DMS 273 treated with DMSO at 0.1 percent for 48 hours (cell line): ENCODE results near the gene MATN4.

Source experiments
- DNase-seq: peaks from one replicate; lab custom pipeline; 2025; lab: John Stamatoyannopoulos, UW

MATN4 gene

DNA sequence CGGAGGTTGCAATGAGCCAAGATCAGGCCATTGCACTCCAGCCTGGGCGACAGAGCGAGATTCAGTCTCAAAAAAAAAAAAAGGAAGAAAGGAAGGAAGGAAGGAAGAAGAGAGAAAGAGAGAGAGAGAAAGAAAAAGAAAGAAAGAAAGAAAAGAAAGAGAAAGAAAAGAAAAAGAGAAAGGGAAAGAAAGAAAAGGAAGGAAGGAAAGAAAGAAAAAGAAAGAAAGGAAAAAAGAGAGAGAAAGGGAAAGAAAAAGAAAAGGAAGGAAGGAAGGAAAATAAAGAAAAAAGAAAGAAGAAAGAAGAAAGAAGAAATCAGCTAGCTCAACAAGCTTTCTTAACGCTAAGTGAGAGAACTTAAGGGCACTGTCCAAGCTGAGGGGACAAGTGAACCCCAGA lies 7.6 kb upstream of the MATN4 start:
- DNase-seq = no peak

DNA sequence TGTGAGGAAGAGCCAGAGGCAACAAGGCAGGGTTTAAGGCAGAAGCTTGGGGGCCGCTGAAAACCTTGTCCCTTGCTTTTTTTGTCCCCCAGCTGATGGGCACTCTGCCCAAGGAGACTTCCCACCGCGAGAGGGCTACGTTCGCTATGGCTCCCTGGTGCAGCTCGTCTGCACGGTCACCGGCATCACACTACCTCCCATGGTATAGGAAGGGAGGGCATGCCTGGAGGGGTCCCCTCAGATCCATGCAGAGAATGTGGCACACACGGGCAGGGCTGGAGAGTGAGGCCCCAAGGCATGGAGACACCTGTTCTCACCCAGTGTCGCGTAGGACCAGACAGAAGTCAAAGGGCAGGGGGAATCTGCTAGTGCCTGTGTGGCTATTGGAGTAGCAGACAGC lies 5.8 kb upstream of the MATN4 start:
- no peak for DNase-seq

DNA sequence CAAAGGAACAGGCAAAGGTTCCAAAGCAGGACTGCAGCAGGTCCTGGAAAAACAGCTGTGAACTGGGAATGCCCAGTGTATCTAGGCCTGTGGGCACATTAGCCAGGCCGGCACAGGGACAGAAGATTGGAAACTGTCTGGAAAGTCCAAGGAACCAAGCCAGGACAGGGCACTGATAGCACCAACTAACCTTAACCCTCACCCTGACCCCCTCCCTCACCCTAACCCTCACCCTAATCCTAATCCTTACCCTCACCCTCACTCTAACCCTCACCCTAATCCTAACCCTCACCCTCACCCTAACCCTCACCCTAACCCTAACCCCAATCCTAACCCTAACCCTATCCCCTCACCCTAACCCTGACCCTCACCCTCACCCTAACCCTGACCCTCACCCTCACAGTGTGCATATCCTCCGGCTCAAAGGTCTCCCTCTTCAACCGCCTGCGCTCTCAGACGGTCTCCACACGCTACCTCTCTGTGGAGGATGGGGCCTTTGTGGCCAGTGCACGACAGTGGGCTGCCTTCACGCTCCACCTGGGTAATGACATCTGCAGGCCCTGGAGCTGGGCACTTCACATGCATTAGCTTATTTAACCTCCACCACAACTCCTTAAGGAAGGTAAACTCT lies 5.1 kb upstream of the MATN4 start:
- DNase-seq = no peak

DNA sequence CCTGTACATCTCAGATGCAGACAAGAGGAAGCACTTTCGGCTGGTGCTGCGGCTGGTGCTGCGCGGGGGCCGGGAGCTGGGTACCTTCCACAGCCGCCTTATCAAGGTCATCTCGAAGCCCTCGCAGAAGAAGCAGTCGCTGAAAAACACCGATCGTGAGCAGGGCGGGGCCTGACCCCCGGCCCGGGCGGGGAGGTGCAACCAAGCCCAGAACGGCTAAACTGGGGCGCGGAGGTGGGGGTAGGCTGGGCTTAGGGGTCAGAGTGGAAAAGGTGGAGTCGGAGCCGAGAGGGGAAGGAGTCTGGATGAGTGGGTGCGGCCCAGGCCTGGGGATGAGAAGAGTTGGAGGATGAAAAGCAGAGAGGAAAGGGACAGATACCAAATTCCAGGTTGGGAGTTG lies 4.1 kb upstream of the MATN4 start:
- no peak for DNase-seq

DNA sequence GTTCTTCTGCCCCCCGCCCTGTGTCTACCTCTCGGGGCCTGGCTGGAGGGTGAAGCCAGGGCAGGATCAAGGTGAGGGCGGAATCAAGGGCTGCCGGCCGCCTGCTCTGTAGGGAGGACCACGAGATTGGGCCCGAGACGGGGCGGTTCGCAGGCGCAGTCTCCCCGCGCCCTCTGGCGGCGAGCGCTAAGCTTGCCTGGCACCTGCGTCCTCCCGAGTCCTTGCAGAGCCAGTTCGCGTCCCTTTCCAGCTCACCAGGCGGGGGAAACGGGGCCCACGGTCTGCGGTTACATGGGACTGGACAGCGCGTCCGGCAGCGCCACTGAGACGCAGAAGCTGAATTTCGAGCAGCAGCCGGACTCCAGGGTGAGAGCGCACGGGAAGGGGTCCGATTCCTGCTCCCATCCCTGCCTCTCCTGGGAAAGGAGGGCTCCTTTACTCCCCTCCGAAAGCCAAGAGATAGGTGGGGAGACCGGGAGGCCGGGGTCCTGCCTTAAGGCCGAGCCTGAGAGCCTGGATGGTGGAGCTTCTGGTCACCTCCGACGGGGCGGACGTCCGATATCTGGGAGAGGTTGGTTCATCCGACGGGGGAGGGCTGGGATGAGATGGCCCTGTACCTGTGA lies 3.6 kb upstream of the MATN4 start:
- DNase-seq = peak; percentile 4

DNA sequence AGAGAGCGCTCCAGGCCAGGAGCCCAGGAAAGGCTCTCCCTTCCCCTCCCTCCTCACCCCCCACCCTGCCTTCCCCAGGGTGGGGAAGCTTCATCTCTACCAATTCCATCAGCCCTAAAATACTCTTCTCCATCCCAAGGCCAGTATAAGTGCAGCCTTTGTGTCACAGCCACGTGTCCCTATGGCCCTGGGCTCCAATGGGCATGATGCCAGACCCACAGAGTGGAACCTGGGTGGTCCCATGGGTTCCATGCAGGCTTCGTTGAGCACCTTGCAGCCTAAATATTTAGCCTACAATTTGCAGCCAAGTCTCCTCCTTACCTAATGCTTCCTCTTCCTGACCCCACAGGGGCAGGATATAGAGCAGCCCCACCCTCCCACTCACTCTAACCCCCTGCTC lies 976 bp upstream of the MATN4 start:
- DNase-seq = no peak

DNA sequence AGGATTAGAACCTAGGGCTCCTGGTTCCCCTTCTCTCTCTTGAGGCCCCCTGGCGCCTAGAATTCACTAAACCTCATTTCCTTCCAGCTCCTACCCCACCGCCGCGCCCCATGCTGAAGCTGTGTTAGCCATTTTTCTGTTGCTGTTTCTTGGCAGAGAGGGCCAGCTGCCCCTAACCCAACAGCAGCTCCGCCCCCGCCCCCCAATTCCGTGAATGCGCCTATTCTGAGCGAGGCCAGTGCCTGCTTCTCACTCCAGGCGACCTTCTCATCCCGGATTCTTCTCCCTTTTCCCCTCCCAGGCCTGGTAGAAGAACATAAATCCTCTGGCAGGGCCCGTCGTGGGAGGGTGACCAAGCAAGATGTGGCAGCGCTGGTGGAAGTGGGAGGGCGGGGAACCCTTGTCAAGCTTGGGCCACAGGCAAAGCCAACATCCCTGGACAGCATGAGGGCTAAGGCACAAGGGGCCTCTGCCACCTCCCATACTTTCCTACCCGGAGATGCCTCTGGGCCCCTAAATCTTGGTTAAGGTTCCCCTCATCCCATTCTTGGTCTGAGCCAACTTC lies 941 bp downstream of the MATN4 start:
- no peak for DNase-seq

DNA sequence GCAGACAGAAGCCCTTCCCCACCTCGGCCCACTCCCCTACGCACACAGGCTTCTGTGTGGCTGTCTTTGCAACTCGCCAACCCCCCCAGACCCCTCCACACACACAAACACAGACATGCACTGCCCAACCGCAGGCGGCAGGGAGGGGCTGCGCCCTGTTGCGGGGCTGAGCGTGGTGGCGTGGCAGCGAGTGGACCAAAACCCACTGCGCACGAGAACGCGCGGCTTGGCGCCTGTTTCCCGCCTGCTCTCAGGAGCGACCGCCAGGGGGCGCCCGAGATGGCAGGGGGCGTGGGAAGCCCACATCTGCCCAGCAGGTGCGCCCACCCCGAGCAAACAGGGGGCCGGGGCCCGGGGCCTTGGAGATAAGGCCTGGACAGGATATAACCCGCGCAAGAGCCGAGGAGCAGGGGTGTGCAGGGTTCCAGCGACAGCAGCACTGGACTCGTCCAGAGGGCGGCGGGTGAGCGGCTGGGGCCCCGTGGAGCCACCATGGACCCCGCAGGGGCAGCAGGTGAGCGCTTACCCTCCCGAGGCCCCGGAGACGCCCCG lies 1.6 kb downstream of the MATN4 start, which contains the start of gene RBPJL:
RBPJL (plus strand) TSS at position 410 of the 552 bp plus-strand sequence; CDS start at position 493, 83 bp downstream.
- DNase-seq = no peak

DNA sequence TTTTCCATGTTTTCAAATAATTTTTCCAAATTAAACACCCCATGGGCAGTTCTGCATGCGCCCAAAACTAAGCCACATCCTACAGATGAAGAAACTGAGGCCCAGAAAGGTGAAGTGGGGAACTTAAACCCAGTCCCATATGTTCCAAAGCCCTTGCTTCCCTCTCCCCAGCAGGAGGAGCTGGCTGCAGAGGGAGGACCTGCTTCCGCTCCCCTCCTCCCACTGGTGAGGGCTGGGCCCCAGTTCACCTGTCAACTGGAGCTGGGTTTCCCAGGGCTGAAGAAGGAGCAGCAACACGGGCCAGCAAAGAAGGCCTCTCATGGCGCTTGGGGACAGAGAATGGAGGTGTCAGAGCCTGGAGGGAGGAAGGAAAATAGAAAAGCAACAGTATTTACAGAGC lies 2.8 kb downstream of the MATN4 start:
- DNase-seq = no peak

DNA sequence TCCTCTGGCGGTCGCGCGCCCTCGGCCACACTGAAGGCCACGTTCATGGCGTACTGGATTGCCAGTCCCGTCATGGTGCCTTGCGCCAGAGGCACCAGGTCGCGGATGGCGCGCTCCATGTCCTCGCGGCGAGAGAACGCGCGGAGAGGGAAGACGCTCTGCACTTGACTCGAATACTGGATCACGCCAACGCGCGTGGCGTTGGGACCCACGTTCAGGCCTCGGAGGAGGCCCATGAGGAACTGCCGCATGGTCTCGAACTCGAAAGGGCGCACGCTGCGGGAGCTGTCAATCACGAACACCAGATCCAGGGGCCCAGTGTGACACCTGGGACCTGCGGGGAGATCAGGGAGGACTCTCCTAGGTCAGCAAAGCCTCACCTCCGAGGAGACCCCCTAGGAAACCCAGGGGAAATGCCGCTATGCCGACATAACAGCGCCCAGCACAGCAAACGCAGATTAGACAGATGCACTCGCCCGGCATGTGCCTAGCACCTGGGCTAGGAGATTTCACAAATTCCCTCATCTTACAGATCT lies 3.6 kb downstream of the MATN4 start:
- DNase-seq = no peak

DNA sequence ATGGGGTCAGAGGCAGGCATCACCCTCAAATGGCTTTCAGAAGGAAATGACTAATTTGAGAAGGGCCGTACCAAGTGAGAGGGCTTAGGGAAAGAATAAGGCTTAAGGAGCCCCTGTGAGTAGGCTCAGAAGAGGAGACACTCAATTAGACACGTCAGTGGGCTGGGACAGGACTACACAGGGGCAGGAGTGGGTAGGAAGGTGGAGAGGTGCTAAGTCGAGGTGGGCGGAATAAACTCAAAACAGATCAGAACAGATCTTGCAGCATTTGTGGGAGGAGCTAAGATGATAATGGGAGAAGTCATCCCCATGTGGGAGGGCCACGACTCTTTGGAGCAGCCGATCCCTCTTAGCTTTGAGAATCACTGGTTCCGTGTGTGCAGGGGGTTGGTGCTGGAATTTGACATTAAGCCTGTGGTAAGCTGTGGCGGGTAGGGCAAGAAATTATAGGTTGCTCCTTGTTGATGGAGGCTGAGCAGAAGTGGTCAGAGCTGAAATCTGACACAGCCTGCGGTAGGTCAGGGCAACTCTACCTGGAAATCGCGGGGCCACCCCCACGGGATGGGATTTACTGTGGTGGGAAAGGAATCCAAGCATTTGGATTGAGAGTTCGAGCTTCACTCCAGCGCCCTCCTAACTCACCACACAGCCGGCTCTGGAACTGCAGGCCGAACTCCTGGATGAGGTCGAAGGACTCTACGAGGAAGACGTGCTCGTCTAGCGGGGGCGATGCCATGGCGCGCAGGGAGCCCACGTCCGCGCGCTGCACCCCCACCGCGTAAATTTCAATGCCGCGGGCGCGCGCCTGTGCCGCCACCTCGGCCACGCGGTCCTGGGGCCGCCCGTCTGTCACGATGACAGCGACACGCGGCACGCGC lies 4.3 kb downstream of the MATN4 start:
- DNase-seq = no peak

DNA sequence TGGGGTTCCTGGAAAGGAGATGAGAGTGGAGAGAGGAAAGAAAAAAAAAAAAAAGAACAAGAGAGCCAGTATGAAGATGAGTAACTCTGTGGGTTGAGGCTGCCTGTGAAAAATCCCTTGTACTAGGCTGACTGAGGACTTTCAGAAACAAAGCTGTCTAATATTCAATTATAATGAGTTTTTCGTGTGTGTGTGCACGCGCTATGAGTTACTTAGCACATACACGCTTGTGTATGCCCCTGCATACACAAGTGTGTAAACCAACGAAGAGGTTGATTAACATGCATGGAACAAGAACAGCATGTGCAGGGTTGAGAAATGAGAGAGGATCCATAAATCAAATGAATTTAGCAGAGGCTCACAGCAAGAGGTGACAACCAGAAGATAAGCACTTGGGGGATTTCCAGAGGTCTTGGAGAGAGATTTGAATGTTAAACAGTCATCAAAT lies 6.3 kb downstream of the MATN4 start:
- no peak for DNase-seq

DNA sequence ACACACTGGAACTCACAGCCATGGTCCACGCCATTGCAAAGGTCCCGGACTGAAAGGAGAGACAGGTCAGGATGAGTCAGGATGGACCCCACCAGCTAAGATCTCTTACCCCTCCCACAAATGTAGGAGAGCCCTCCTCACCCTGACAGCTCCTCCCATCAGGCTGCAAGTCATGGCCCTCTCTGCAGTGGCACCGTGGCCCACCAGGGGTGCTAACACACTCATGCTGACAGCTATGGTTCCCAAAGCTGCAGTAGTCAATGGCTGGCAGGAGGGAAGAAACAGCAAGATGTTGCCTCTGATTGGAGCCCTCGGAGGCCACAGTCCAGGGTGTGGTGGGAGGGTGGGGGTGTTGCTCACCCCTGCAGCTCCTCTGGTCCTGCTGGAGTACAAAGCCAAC lies 7.1 kb downstream of the MATN4 start:
- no peak for DNase-seq

DNA sequence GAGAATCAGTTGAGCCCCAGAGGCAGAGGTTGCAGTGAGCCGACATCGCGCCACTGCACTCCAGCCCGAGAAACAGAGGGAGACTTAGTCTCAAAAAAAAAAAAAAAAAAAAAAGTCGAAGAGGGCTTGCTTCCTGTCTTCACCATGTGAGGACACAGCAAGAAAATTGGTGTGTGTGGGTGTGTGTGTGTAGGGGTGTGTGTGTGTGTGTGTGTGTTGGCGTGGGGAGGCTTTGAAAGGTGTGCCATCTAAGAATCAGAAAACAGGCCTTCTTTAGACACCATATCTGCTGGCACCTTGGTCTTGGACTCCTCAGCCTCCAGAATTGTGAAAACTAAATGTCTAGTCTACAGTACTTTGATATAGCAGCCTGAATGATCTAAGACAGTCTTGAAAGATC lies 8.3 kb downstream of the MATN4 start:
- DNase-seq = no peak

DNA sequence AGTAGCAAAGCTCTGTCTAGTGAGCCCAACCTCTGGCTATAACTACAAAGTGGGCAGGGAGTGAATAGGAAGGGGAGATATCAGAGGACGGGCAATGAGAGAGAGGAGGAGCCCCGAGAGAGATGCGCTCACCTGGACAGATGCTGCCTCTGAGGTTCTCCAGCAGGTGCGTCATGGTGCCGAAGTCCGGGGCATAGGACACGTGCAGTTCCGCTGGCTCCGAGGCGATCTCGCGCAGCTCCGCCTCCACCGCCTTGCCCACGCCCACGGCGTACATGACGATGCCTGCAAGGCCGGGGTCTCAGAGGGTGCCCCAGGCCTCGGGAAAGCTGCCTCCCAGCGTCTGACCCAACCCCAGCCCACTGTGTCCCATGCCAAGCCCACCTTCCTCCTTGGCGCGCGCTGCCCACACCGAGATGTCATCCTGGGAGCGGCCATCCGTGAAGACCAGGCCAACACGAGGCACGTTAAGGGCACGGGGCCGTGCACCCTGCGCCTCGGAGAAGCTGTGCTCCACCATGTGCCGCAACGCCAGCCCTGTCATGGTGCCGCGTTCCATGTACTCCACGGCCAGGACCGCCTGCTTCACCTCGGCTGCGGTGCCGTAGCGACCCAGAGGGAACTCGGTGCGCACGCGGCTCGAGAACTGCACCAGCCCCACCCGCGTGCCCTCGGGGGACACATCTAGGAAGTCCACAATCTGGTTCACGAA lies 10.2 kb downstream of the MATN4 start:
- no peak for DNase-seq

DNA sequence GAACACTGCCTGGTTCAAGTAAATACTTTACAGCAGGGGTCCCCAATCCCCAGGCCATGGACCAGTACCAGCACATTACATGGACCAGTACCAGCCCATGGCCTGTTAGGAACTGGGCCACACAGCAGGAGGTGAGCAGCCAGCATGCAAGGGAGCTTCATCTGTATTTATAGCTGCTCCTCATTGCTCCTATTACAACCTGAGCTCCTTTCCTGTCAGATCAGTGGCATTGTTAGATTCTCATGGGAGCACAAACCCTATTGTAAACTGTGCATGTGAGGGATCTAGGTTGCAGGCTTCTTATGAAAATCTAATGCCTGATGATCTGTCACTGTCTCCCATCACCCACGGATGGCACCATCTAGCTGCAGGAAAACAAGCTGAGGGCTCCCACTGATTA lies 13.4 kb downstream of the MATN4 start:
- no peak for DNase-seq

DNA sequence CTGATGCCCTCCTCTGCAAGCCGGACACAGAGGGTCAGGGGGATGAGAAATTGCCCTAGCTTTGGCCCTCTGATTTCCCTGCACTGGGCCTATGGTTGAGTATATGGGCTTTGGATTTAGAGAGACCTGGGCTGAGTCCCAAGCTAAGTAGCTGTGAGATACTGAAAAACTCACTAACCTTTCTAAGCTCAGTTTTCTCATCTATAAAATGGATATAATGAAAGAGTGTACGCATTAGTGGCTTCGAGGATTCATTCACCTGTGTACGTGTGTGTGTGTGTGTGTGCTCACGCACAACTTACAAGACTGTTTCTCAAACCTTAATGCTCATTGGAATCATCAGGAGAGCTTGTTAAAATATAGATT lies 14.1 kb downstream of the MATN4 start:
- DNase-seq = no peak

DNA sequence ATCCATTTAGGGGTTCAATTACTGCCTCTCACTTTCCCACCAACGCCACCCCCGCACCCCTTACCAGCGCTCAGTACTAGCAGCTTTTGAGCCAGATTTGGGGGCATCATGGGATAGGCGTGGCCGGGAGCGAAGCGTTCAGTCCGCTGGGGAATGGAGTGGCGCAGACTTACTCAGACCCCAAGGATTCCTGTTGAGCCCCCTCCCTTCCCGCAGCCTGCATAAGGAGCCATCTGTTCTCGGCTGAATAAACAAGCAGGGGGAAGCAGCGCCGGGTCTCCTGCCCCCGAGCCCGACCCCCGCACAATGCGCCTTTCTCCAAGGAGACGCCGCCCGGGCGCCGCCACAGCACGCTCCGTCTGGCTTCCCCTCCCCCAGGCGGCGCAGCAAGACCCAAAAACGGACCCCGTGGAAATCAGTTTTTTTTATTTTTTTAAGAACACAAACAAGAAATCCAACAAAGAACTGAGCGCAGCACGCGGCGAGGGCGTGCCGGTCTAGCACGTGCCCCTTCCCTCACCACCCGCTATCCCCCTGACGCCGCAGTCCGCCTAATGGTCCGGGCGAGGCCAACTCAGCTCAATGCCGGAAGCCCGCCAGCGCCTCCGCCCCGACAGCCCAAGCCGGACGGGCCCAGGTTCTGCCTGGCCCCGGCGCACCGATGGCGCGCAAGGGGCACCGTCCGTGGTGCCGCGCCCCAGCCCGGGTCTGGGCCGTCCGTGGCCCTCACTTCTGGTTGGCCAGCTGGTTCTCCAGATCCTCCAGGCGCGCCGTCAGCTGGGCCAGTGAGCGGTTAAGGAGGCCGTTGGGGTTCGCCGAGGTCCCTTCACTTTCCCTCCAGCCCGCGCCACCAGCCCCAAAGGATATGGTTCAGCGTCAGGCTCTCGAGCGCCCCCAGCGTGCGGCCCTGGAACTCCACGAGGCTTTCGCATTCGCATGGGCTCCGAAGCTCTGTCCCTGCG lies 14.8 kb downstream of the MATN4 start:
- DNase-seq = peak; percentile 34

DNA sequence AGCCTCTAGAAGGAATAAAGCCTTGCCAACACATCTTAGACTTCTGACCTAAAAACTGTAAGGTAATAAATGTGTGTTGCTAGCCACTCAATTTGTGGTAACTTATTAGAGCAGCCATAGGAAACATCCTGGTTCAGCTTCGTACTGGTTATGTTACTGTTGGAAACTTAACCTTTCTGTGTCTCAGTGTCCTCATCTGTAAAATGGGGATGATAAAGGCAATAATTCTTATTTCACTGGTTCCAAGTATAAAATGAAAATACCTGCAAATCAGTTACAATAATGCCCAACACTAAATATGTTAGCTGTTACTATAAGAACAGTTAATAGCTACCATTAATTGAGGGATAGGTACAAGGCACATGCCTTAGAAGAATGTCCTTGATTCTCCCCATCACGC lies 15.8 kb downstream of the MATN4 start:
- DNase-seq = no peak

DNA sequence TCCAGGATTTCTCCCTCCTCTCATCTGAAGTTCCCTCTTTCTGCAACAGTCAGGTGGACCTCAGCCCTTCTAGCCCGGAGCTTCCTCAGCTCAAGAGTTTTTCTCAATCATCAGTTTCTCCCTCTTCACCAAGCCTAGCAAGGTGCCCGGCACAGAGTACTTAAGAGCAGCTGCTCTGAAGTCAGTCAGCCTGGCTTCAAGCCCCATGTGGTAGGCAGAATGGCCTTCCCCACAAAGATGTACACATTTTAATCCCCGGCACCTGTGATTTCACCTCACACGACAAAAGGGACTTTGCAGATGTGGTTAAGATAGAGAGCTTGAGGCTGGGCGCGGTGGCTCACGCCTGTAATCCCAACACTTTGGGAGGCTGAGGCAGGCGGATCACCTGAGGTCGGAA lies 16.6 kb downstream of the MATN4 start:
- no peak for DNase-seq
